GM12874 (cell line): ENCODE results near the gene CP.

Experiments
- CTCF ChIP-seq: IDR thresholded peaks from 2 replicates; pipeline ENCODE4 v1.5.1; 2011; ENCODE audit warnings: low read depth, mild to moderate bottlenecking, control low read depth, low read length, moderate library complexity; ENCODE audit not compliant: insufficient read depth

Gene CP

GRCh38 chr3:149129326-149130205 is 92.1 kb downstream of the CP start, which contains the start of gene HPS3:
HPS3 (plus strand) TSS chr3:149129638; CDS start chr3:149129724, 86 bp downstream.
- TF ChIP-seq CTCF = no peak

GRCh38 chr3:149128821-149129220 is 92.8 kb downstream of the CP start:
- TF ChIP-seq CTCF = no peak

- TF ChIP-seq CTCF = no peak
Measured at GRCh38 chr3:149122721-149123578, 98.7 kb downstream of the CP start.
